GM13976 (cell line): ENCODE data around the gene HOXB1.

ENCODE experiments used
- DNase-seq: peaks from one replicate; pipeline ENCODE4 v3.0.0; 2012; ENCODE audit warnings: low spot score
- CTCF ChIP-seq: IDR thresholded peaks from 2 replicates; pipeline ENCODE4 v1.5.1; 2012; ENCODE audit warnings: borderline replicate concordance, mild to moderate bottlenecking; ENCODE audit not compliant: insufficient read depth; ENCODE audit errors: extremely low read depth, missing control alignments, control extremely low read depth
- in situ Hi-C: fragments of 300-500 bp; cut with MboI; formaldehyde crosslinking; loops from one replicate; pipeline ENCODE4 v1.12.0; 2022; ENCODE audit warnings: low sequenced_read_pairs, mixed read lengths, inconsistent platforms; ENCODE audit not compliant: unreplicated experiment

HOXB1 gene

GRCh38 chr17:48554412-48555257 is 23.8 kb upstream of the HOXB1 start:
- DNase-seq, result no peak
- in situ Hi-C loops, result no loop called here
- no peak for TF ChIP-seq CTCF

- TF ChIP-seq CTCF, result no peak
- no peak for DNase-seq
- in situ Hi-C loops, result no loop called here
These were observed 23.0 kb upstream of the HOXB1 start for GRCh38 chr17:48553826-48554225.

GRCh38 chr17:48553190-48553547 is 22.4 kb upstream of the HOXB1 start:
- TF ChIP-seq CTCF, result no peak
- DNase-seq, result no peak
- in situ Hi-C loops, result no loop called here

GRCh38 chr17:48552466-48553189 is 21.8 kb upstream of the HOXB1 start:
- DNase-seq, result no peak
- in situ Hi-C loops, result no loop called here
- no peak for TF ChIP-seq CTCF

GRCh38 chr17:48551596-48552465 is 21.0 kb upstream of the HOXB1 start:
- in situ Hi-C loops, result no loop called here
- no peak for TF ChIP-seq CTCF
- DNase-seq, result no peak

GRCh38 chr17:48551214-48551555 is 20.4 kb upstream of the HOXB1 start:
- no peak for TF ChIP-seq CTCF
- in situ Hi-C loops, result no loop called here
- no peak for DNase-seq
